ENCODE data around the gene FLNA.
"Not testable (repeated sequence)": the region's sequence is repeated elsewhere in the genome, so short reads cannot be mapped to it uniquely, and the experiment has no call there.

The FLNA gene

GRCh38 chrX:154399527-154400368, 25.3 kb upstream of the FLNA start:
- DNase-seq = no peak

- peak; percentile 69 for DNase-seq
Measured at GRCh38 chrX:154398668-154399526, 24.5 kb upstream of the FLNA start.

- peak; percentile 72 for DNase-seq
Measured at GRCh38 chrX:154397888-154398667, 23.6 kb upstream of the FLNA start, which contains the start of gene RPL10. Gene RPL10 (plus strand): TSS chrX:154398377. CDS start chrX:154398520, 143 bp downstream.

- DNase-seq = peak; percentile 34
Measured at GRCh38 chrX:154396973-154397887, 22.8 kb upstream of the FLNA start.

GRCh38 chrX:154396363-154396762, 21.9 kb upstream of the FLNA start:
- not testable (repeated sequence) for DNase-seq

GRCh38 chrX:154389812-154390747, 15.6 kb upstream of the FLNA start:
- not testable (repeated sequence) for DNase-seq

- DNase-seq = not testable (repeated sequence)
Measured at GRCh38 chrX:154388649-154389048, 14.2 kb upstream of the FLNA start.

GRCh38 chrX:154388094-154388493, 13.7 kb upstream of the FLNA start:
- DNase-seq = not testable (repeated sequence)

- no peak for DNase-seq
Measured at GRCh38 chrX:154384284-154384892, 10.0 kb upstream of the FLNA start.

GRCh38 chrX:154383359-154384283, 9.2 kb upstream of the FLNA start:
- DNase-seq = no peak

- DNase-seq = no peak
Measured at GRCh38 chrX:154382483-154383069, 8.1 kb upstream of the FLNA start.

GRCh38 chrX:154381271-154381670, 6.8 kb upstream of the FLNA start:
- DNase-seq = no peak

- no peak for DNase-seq
Measured at GRCh38 chrX:154380787-154381186, 6.4 kb upstream of the FLNA start.

- DNase-seq = no peak
Measured at GRCh38 chrX:154380153-154380552, 5.7 kb upstream of the FLNA start.

- DNase-seq = no peak
Measured at GRCh38 chrX:154379569-154379951, 5.1 kb upstream of the FLNA start.

GRCh38 chrX:154378799-154379568, 4.5 kb upstream of the FLNA start, which contains the start of gene EMD:
Gene EMD (plus strand): TSS chrX:154379295. CDS start chrX:154379485, 190 bp downstream.
- peak; percentile 89 for DNase-seq

GRCh38 chrX:154378059-154378798, 3.8 kb upstream of the FLNA start:
- no peak for DNase-seq

All from T-helper 9 cell (primary cell).